ENCODE results near the gene RNF5.
"Not testable (repeated sequence)": the region's sequence is repeated elsewhere in the genome, so short reads cannot be mapped to it uniquely, and the experiment has no call there.

RNF5 gene

GRCh38 chr6:32203426-32204267, 25.4 kb downstream of the RNF5 start:
- in situ Hi-C loops (cut with HindIII; ENCODE audit: low sequenced_read_pairs), result no loop called here

GRCh38 chr6:32204268-32204715, 26.1 kb downstream of the RNF5 start:
- in situ Hi-C loops (cut with HindIII; ENCODE audit: low sequenced_read_pairs), result no loop called here

- in situ Hi-C loops (cut with HindIII; ENCODE audit: low sequenced_read_pairs), result no loop called here
These were observed 30.8 kb downstream of the RNF5 start for GRCh38 chr6:32208996-32209395.

GRCh38 chr6:32210191-32210601, 32.0 kb downstream of the RNF5 start:
- in situ Hi-C loops (cut with HindIII; ENCODE audit: low sequenced_read_pairs), result no loop called here

GRCh38 chr6:32211432-32211831, 33.2 kb downstream of the RNF5 start:
- in situ Hi-C loops (cut with HindIII; ENCODE audit: low sequenced_read_pairs), result not testable (repeated sequence)

GRCh38 chr6:32212076-32212760, 34.0 kb downstream of the RNF5 start:
- in situ Hi-C loops (cut with HindIII; ENCODE audit: low sequenced_read_pairs), result no loop called here

GRCh38 chr6:32213649-32214048, 35.4 kb downstream of the RNF5 start:
- in situ Hi-C loops (cut with HindIII; ENCODE audit: low sequenced_read_pairs), result no loop called here

GRCh38 chr6:32214126-32214525, 35.9 kb downstream of the RNF5 start:
- in situ Hi-C loops (cut with HindIII; ENCODE audit: low sequenced_read_pairs), result no loop called here

GRCh38 chr6:32215617-32216016, 37.4 kb downstream of the RNF5 start:
- in situ Hi-C loops (cut with HindIII; ENCODE audit: low sequenced_read_pairs), result no loop called here

GRCh38 chr6:32216285-32216684, 38.1 kb downstream of the RNF5 start:
- in situ Hi-C loops (cut with HindIII; ENCODE audit: low sequenced_read_pairs), result no loop called here

GRCh38 chr6:32216998-32217397, 38.8 kb downstream of the RNF5 start:
- in situ Hi-C loops (cut with HindIII; ENCODE audit: low sequenced_read_pairs), result no loop called here

- in situ Hi-C loops (cut with HindIII; ENCODE audit: low sequenced_read_pairs), result no loop called here
These were observed 40.0 kb downstream of the RNF5 start for GRCh38 chr6:32218167-32218566.

- in situ Hi-C loops (cut with HindIII; ENCODE audit: low sequenced_read_pairs), result no loop called here
These were observed 41.8 kb downstream of the RNF5 start for GRCh38 chr6:32220021-32220420.

GRCh38 chr6:32222333-32223230, 44.4 kb downstream of the RNF5 start:
- in situ Hi-C loops (cut with HindIII; ENCODE audit: low sequenced_read_pairs), result no loop called here

- in situ Hi-C loops (cut with HindIII; ENCODE audit: low sequenced_read_pairs), result no loop called here
These were observed 45.3 kb downstream of the RNF5 start, which contains the start of gene NOTCH4 for GRCh38 chr6:32223258-32224235. Gene NOTCH4 (minus strand): TSS chr6:32224067. CDS start chr6:32223928, 139 bp downstream.

GRCh38 chr6:32224696-32225095, 46.5 kb downstream of the RNF5 start:
- in situ Hi-C loops (cut with HindIII; ENCODE audit: low sequenced_read_pairs), result no loop called here

GRCh38 chr6:32226434-32226833, 48.2 kb downstream of the RNF5 start:
- in situ Hi-C loops (cut with HindIII; ENCODE audit: low sequenced_read_pairs), result no loop called here

All from endothelial cell of hepatic sinusoid (primary cell).